ENCODE measurements around the gene MOK.
"Not testable (repeated sequence)": the region's sequence is repeated elsewhere in the genome, so short reads cannot be mapped to it uniquely, and the experiment has no call there.

GRCh38 chr14:102243795-102244194 lies 61.2 kb downstream of the MOK start:
- TF ChIP-seq ZSCAN18 (CRISPR knock-in tag; IDR thresholded peaks at IDR 0.05); ATF2 (CRISPR knock-in tag; IDR thresholded peaks at IDR 0.05; ENCODE audit: borderline replicate concordance, low read depth); ZNF263 (CRISPR knock-in tag; IDR thresholded peaks at IDR 0.05; ENCODE audit: low read depth); CTCF (IDR thresholded peaks at IDR 0.05); USF1 (CRISPR knock-in tag; IDR thresholded peaks at IDR 0.05); CDX4 (CRISPR knock-in tag; IDR thresholded peaks at IDR 0.05; ENCODE audit: borderline replicate concordance); TEAD4 (CRISPR knock-in tag; IDR thresholded peaks at IDR 0.05); PREB (CRISPR knock-in tag; IDR thresholded peaks at IDR 0.05; ENCODE audit: borderline replicate concordance); ZNF138 (CRISPR knock-in tag; conservative IDR thresholded peaks at IDR 0.05); E2F4 (CRISPR knock-in tag; IDR thresholded peaks at IDR 0.05; ENCODE audit: borderline replicate concordance, low read depth); GABPB1 (CRISPR knock-in tag; IDR thresholded peaks at IDR 0.05): not testable (repeated sequence)

Data from WTC11 (cell line).